ENCODE data around the gene ATP6V1G1.

DNA sequence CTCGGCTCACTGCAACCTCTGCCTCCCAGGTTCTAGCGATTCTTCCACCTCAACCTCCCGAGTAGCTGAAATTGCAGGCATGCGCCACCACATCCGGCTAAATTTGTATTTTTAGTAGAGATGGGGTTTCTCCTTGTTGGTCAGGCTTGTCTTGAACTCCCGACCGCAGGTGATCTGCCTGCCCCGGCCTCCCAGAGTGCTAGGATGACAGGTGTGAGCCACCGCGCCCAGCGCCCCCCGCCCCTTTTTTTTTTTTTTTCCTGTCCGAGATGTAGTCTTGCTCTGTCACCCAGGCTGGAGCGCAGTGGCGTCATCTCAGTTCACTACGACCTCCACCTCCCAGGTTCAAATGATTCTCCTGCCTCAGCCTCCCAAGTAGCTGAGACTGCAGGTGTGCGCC, 6.6 kb downstream of the ATP6V1G1 start:
- TF ChIP-seq, protein P1, sequence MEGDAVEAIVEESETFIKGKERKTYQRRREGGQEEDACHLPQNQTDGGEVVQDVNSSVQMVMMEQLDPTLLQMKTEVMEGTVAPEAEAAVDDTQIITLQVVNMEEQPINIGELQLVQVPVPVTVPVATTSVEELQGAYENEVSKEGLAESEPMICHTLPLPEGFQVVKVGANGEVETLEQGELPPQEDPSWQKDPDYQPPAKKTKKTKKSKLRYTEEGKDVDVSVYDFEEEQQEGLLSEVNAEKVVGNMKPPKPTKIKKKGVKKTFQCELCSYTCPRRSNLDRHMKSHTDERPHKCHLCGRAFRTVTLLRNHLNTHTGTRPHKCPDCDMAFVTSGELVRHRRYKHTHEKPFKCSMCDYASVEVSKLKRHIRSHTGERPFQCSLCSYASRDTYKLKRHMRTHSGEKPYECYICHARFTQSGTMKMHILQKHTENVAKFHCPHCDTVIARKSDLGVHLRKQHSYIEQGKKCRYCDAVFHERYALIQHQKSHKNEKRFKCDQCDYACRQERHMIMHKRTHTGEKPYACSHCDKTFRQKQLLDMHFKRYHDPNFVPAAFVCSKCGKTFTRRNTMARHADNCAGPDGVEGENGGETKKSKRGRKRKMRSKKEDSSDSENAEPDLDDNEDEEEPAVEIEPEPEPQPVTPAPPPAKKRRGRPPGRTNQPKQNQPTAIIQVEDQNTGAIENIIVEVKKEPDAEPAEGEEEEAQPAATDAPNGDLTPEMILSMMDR (conservative IDR thresholded peaks at IDR 0.05; ENCODE audit: low read length): no peak
- TF ChIP-seq EZH2phosphoT487 (IDR thresholded peaks at IDR 0.05; ENCODE audit: borderline replicate concordance, low read depth, low read length): no peak

All from OCI-LY7 (cell line).